ENCODE measurements around the gene RABAC1. TPM values are rescaled to one million over a fixed set of nuclear protein-coding genes. Genes with fewer than 3 reads are reported as not detected.

Gene RABAC1
- total and polyA plus RNA-seq, 9 of the 15 experiments (the other 6 are each of a cell fraction or from before 2014, with no cell fraction given), result 2.4 to 28.1 (median 9.3) TPM

DNA sequence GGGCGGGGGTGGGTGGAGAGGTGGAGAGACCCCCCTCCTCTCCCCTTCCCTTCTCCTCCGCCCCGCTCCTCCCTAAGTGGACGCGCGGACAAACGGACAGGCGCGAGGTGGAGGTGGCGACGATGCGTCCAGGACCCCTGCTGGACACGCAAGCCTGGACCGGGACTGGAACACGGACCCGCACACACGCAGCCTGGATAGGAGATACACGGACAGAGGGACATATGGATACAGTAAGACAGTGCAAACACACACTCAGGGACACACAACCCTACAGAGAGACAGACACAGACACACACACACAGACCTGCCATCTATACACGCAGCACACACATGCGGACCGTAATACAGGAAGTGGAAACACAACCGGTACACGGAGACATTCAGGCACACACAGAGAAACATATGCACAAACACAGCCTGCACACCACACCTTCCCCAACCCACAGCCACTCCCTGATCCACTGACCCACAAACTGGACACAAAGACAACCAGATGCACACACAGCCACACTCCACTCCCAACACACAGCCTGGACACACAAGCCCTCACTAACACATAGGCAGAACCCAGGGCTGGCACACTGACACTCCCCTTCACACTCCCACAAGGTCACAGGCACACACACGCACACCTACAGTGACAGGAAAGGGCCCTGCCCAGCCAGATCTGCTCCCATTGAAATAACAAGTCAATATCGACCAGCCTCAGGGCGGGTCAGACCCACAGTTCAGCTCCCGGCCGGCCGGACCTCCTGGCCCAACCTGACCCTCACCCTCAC is 30.2 kb downstream of the RABAC1 start:
- no peaks in the 10 kb centered on the region for H4K20me1 ChIP-seq (replicated peaks; ENCODE audit: control insufficient read depth, insufficient read depth, low read length)
- peak overlapping the region; percentile 59 for H3K4me3 ChIP-seq
- H2AFZ ChIP-seq (ENCODE audit: low read depth, low read length), result peak overlapping the region; percentile 92
- H3K27ac ChIP-seq (ENCODE audit: extremely low read depth, low read depth, low read length), result peak overlapping the region; percentile 92
- ChIA-PET POLR2A (interaction anchor here (0.7 to 1.9 kb wide), 3 partner anchors 8 to 25 kb away, joined by 3 to 6 read pairs (median 3); no protein-coding TSS in a partner anchor), CTCF (ENCODE audit: low intra/inter-chr PET ratio) (no interaction called here)
- H3K36me3 ChIP-seq (ENCODE audit: control insufficient read depth, insufficient read depth, low read length), result no peaks in the 10 kb centered on the region
- FAIRE-seq (peak; percentile 93), DNase-seq (ENCODE audit: extremely low read depth in 1 of 4, low spot score in 3 of 4) (peak; percentile 65 to 68 (median 66)), ATAC-seq (peak; percentile 62)
- TSS peak; percentile 79 for BruUV-seq (replicated peaks)
- H3K4me2 ChIP-seq (ENCODE audit: insufficient read depth, low read length), result peak overlapping the region; percentile 98
- 3% methylated on average over 26 of the region's 29 CpGs for whole genome bisulfite sequencing (ENCODE audit: insufficient coverage, low coverage, missing lambda C conversion rate)
- in situ Hi-C loops (cut with MboI), result no loop called here
- H3K4me1 ChIP-seq (replicated peaks in 1 of 2; ENCODE audit: control insufficient read depth in 2 of 2, insufficient read depth in 2 of 2, low read length in 2 of 2), result peaks cover 30 to 58% of the 10 kb centered on the region in 2 experiments
- intact Hi-C loops (cut with micrococcal nuclease), result no loop called here
- H3K79me2 ChIP-seq (ENCODE audit: control insufficient read depth, insufficient read depth, low read length), result peaks cover 8% of the 10 kb centered on the region; the same call in 2 of the 3 replicates
- no peaks in the 10 kb centered on the region for H3K9me3 ChIP-seq (replicated peaks; ENCODE audit: control insufficient read depth, insufficient read depth, low read depth, low read length)
- no peaks in the 10 kb centered on the region; a peak in 1 of 5 replicates for H3K27me3 ChIP-seq (ENCODE audit: control insufficient read depth in 2 of 2, insufficient read depth in 2 of 2, low read length in 2 of 2)
- H3K9ac ChIP-seq (ENCODE audit: insufficient read depth in 1 of 2, low read depth in 2 of 2, low read length in 2 of 2), result peak overlapping the region; percentile 89 to 93
- H3K9me1 ChIP-seq (ENCODE audit: control insufficient read depth, insufficient read depth, low read length), result no peaks in the 10 kb centered on the region
- TF ChIP-seq MITF (IDR thresholded peaks at IDR 0.05), result no peak
- no peak for TF ChIP-seq CHD1 (IDR thresholded peaks at IDR 0.05; ENCODE audit: low read length)
- TF ChIP-seq HNRNPH1 (optimal IDR thresholded peaks at IDR 0.05; ENCODE audit: low read depth, low read length), result no peak
- no peak for TF ChIP-seq PPARD (CRISPR knock-in tag; IDR thresholded peaks at IDR 0.05)
- no peak for TF ChIP-seq ZNF175 (CRISPR knock-in tag; IDR thresholded peaks at IDR 0.05; ENCODE audit: low read depth)
- TF ChIP-seq PREB (CRISPR knock-in tag; IDR thresholded peaks at IDR 0.05), result no peak
- TF ChIP-seq, protein P1, sequence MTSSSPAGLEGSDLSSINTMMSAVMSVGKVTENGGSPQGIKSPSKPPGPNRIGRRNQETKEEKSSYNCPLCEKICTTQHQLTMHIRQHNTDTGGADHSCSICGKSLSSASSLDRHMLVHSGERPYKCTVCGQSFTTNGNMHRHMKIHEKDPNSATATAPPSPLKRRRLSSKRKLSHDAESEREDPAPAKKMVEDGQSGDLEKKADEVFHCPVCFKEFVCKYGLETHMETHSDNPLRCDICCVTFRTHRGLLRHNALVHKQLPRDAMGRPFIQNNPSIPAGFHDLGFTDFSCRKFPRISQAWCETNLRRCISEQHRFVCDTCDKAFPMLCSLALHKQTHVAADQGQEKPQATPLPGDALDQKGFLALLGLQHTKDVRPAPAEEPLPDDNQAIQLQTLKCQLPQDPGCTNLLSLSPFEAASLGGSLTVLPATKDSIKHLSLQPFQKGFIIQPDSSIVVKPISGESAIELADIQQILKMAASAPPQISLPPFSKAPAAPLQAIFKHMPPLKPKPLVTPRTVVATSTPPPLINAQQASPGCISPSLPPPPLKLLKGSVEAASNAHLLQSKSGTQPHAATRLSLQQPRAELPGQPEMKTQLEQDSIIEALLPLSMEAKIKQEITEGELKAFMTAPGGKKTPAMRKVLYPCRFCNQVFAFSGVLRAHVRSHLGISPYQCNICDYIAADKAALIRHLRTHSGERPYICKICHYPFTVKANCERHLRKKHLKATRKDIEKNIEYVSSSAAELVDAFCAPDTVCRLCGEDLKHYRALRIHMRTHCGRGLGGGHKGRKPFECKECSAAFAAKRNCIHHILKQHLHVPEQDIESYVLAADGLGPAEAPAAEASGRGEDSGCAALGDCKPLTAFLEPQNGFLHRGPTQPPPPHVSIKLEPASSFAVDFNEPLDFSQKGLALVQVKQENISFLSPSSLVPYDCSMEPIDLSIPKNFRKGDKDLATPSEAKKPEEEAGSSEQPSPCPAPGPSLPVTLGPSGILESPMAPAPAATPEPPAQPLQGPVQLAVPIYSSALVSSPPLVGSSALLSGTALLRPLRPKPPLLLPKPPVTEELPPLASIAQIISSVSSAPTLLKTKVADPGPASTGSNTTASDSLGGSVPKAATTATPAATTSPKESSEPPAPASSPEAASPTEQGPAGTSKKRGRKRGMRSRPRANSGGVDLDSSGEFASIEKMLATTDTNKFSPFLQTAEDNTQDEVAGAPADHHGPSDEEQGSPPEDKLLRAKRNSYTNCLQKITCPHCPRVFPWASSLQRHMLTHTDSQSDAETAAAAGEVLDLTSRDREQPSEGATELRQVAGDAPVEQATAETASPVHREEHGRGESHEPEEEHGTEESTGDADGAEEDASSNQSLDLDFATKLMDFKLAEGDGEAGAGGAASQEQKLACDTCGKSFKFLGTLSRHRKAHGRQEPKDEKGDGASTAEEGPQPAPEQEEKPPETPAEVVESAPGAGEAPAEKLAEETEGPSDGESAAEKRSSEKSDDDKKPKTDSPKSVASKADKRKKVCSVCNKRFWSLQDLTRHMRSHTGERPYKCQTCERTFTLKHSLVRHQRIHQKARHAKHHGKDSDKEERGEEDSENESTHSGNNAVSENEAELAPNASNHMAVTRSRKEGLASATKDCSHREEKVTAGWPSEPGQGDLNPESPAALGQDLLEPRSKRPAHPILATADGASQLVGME (CRISPR knock-in tag; IDR thresholded peaks at IDR 0.05), result no peak
- TF ChIP-seq CBFB (CRISPR knock-in tag; IDR thresholded peaks at IDR 0.05), result no peak
- TF ChIP-seq ZNF699 (CRISPR knock-in tag; IDR thresholded peaks at IDR 0.05; ENCODE audit: insufficient replicate concordance), result no peak
